NT2/D1 (cell line): ENCODE measurements around the gene CCDC142.

ENCODE experiments used
- SUZ12 ChIP-seq: IDR thresholded peaks from 2 replicates; pipeline ENCODE4 v1.6.1; 2011; ENCODE audit not compliant: insufficient read length, insufficient read depth; ENCODE audit errors: extremely low read depth
- YY1 ChIP-seq: IDR thresholded peaks from 2 replicates; pipeline ENCODE4 v1.6.1; 2011; ENCODE audit not compliant: insufficient read length, insufficient read depth
- ZNF274 ChIP-seq: IDR thresholded peaks from 2 replicates; pipeline ENCODE4 v1.6.1; 2011; ENCODE audit warnings: mild to moderate bottlenecking, low read depth, low read length

GRCh38 chr2:74471332-74472065, 11.3 kb downstream of the CCDC142 start:
- no peak for TF ChIP-seq ZNF274
- no peak for TF ChIP-seq YY1
- no peak for TF ChIP-seq SUZ12
